HEK293 (cell line): ENCODE data around the gene UQCC3.

Experiments used
- EGR2 ChIP-seq: fragments of 450-650 bp; formaldehyde crosslinking; IDR thresholded peaks from 2 replicates; pipeline ENCODE4 v1.5.1; 2016; ENCODE audit warnings: low read depth, missing biosample characterization, missing genetic modification characterization
- GLI2 ChIP-seq: fragments of 450-650 bp; formaldehyde crosslinking; IDR thresholded peaks from 2 replicates; pipeline ENCODE4; 2017; ENCODE audit warnings: missing biosample characterization, missing genetic modification characterization, low read depth, borderline replicate concordance
- GLI4 ChIP-seq: fragments of 450-650 bp; formaldehyde crosslinking; IDR thresholded peaks from 2 replicates; pipeline ENCODE4 v1.5.1; 2016; ENCODE audit warnings: missing biosample characterization, missing genetic modification characterization
- GLIS2 ChIP-seq: fragments of 450-650 bp; formaldehyde crosslinking; IDR thresholded peaks from 2 replicates; pipeline ENCODE4 v1.5.1; 2016; ENCODE audit warnings: missing biosample characterization, missing genetic modification characterization
- HIC1 ChIP-seq: fragments of 450-650 bp; formaldehyde crosslinking; IDR thresholded peaks from 2 replicates; pipeline ENCODE4 v1.5.1; 2016; ENCODE audit warnings: missing biosample characterization, missing genetic modification characterization
- HOXC10 ChIP-seq: sonication (generic); formaldehyde crosslinking; IDR thresholded peaks from 2 replicates; pipeline ENCODE4 v1.8.1; 2023; ENCODE audit warnings: mild to moderate bottlenecking, missing genetic modification reagents
- HOXD13 ChIP-seq: sonication (generic); formaldehyde crosslinking; IDR thresholded peaks from 2 replicates; pipeline ENCODE4 v1.8.0; 2022; ENCODE audit warnings: missing genetic modification reagents, borderline replicate concordance
- KLF7 ChIP-seq: fragments of 450-650 bp; formaldehyde crosslinking; IDR thresholded peaks from 2 replicates; pipeline ENCODE4 v1.5.1; 2016; ENCODE audit warnings: missing biosample characterization, missing genetic modification characterization, borderline replicate concordance
- MYNN ChIP-seq: fragments of 450-650 bp; formaldehyde crosslinking; IDR thresholded peaks from 2 replicates; pipeline ENCODE4 v1.5.1; 2016; ENCODE audit warnings: missing biosample characterization, missing genetic modification characterization, borderline replicate concordance
- PRDM1 ChIP-seq: fragments of 450-650 bp; formaldehyde crosslinking; IDR thresholded peaks from 2 replicates; pipeline ENCODE4; 2016; ENCODE audit warnings: missing biosample characterization, missing genetic modification characterization
- SP7 ChIP-seq: fragments of 450-650 bp; formaldehyde crosslinking; IDR thresholded peaks from 2 replicates; pipeline ENCODE4 v1.5.1; 2016; ENCODE audit warnings: missing biosample characterization, missing genetic modification characterization
- YY2 ChIP-seq: fragments of 450-650 bp; formaldehyde crosslinking; IDR thresholded peaks from 2 replicates; pipeline ENCODE4 v1.5.1; 2016; ENCODE audit warnings: missing biosample characterization, missing genetic modification characterization
- ZBTB17 ChIP-seq: fragments of 450-650 bp; formaldehyde crosslinking; IDR thresholded peaks from 2 replicates; pipeline ENCODE4 v1.5.1; 2016; ENCODE audit warnings: missing biosample characterization, missing genetic modification characterization
- ZNF133 ChIP-seq: fragments of 450-650 bp; formaldehyde crosslinking; IDR thresholded peaks from 2 replicates; pipeline ENCODE4 v1.5.1; 2016; ENCODE audit warnings: missing biosample characterization, missing genetic modification characterization
- ZNF155 ChIP-seq: fragments of 450-650 bp; formaldehyde crosslinking; IDR thresholded peaks from 2 replicates; pipeline ENCODE4 v1.5.1; 2016; ENCODE audit warnings: missing biosample characterization, missing genetic modification characterization
- ZNF174 ChIP-seq: fragments of 450-650 bp; formaldehyde crosslinking; IDR thresholded peaks from 2 replicates; pipeline ENCODE4 v1.5.0; 2017; ENCODE audit warnings: missing biosample characterization, mild to moderate bottlenecking, missing genetic modification characterization
- ZNF2 ChIP-seq: fragments of 450-650 bp; formaldehyde crosslinking; IDR thresholded peaks from 2 replicates; pipeline ENCODE4 v1.5.1; 2016; ENCODE audit warnings: missing biosample characterization, missing genetic modification characterization
- ZNF211 ChIP-seq: fragments of 450-650 bp; formaldehyde crosslinking; IDR thresholded peaks from 2 replicates; pipeline ENCODE4 v1.5.1; 2016; ENCODE audit warnings: low read depth, missing biosample characterization, missing genetic modification characterization
- ZNF266 ChIP-seq: fragments of 450-650 bp; formaldehyde crosslinking; IDR thresholded peaks from 2 replicates; pipeline ENCODE4 v1.5.1; 2016; ENCODE audit warnings: missing biosample characterization, missing genetic modification characterization, low read depth
- ZNF324 ChIP-seq: fragments of 450-650 bp; formaldehyde crosslinking; IDR thresholded peaks from 2 replicates; pipeline ENCODE4 v1.5.1; 2016; ENCODE audit warnings: missing biosample characterization, missing genetic modification characterization
- ZNF335 ChIP-seq: fragments of 450-650 bp; formaldehyde crosslinking; conservative IDR thresholded peaks from 2 replicates; pipeline ENCODE4 v1.5.1; 2016; ENCODE audit warnings: missing biosample characterization, missing genetic modification characterization
- ZNF341 ChIP-seq: fragments of 450-650 bp; formaldehyde crosslinking; IDR thresholded peaks from 2 replicates; pipeline ENCODE4; 2016; ENCODE audit warnings: low read depth, missing biosample characterization, missing genetic modification characterization
- ZNF433 ChIP-seq: fragments of 450-650 bp; formaldehyde crosslinking; IDR thresholded peaks from 2 replicates; pipeline ENCODE4 v1.5.1; 2016; ENCODE audit warnings: missing biosample characterization, missing genetic modification characterization, low read depth
- ZNF48 ChIP-seq: fragments of 450-650 bp; formaldehyde crosslinking; IDR thresholded peaks from 2 replicates; pipeline ENCODE4 v1.5.1; 2016; ENCODE audit warnings: missing biosample characterization, missing genetic modification characterization
- ZNF529 ChIP-seq: fragments of 450-650 bp; formaldehyde crosslinking; IDR thresholded peaks from 2 replicates; pipeline ENCODE4 v1.5.1; 2017; ENCODE audit warnings: missing genetic modification characterization, missing biosample characterization; ENCODE audit not compliant: insufficient replicate concordance
- ZNF530 ChIP-seq: fragments of 450-650 bp; formaldehyde crosslinking; IDR thresholded peaks from 2 replicates; pipeline ENCODE4 v1.5.1; 2016; ENCODE audit warnings: low read depth, missing biosample characterization, missing genetic modification characterization
- ZNF544 ChIP-seq: fragments of 450-650 bp; formaldehyde crosslinking; IDR thresholded peaks from 2 replicates; pipeline ENCODE4 v1.5.0; 2017; ENCODE audit warnings: missing biosample characterization, missing genetic modification characterization
- ZNF596 ChIP-seq: fragments of 450-650 bp; IDR thresholded peaks from 2 replicates; pipeline ENCODE4 v1.5.0; 2018; ENCODE audit warnings: missing biosample characterization, mild to moderate bottlenecking, missing genetic modification characterization, moderate library complexity
- ZNF600 ChIP-seq: fragments of 450-650 bp; formaldehyde crosslinking; IDR thresholded peaks from 2 replicates; pipeline ENCODE4 v1.5.1; 2016; ENCODE audit warnings: missing biosample characterization, missing genetic modification characterization
- ZNF623 ChIP-seq: fragments of 450-650 bp; formaldehyde crosslinking; IDR thresholded peaks from 2 replicates; pipeline ENCODE4 v1.5.1; 2016; ENCODE audit warnings: missing biosample characterization, missing genetic modification characterization
- ZNF670 ChIP-seq: fragments of 450-650 bp; formaldehyde crosslinking; IDR thresholded peaks from 2 replicates; pipeline ENCODE4 v1.5.1; 2016; ENCODE audit warnings: missing biosample characterization, missing genetic modification characterization, low read depth
- ZNF776 ChIP-seq: fragments of 450-650 bp; formaldehyde crosslinking; IDR thresholded peaks from 2 replicates; pipeline ENCODE4 v1.5.0; 2017; ENCODE audit warnings: missing biosample characterization, missing genetic modification characterization, borderline replicate concordance
- ZNF785 ChIP-seq: fragments of 450-650 bp; formaldehyde crosslinking; IDR thresholded peaks from 2 replicates; pipeline ENCODE4 v1.5.1; 2016; ENCODE audit warnings: missing biosample characterization, missing genetic modification characterization
- ZXDB ChIP-seq: fragments of 450-650 bp; formaldehyde crosslinking; IDR thresholded peaks from 2 replicates; pipeline ENCODE4 v1.5.1; 2016; ENCODE audit warnings: missing biosample characterization, missing genetic modification characterization
- TF ChIP-seq, protein P1 (sequence below): fragments of 450-650 bp; formaldehyde crosslinking; IDR thresholded peaks from 2 replicates; pipeline ENCODE4 v1.5.1; 2016; ENCODE audit warnings: missing biosample characterization, missing genetic modification characterization
- TF ChIP-seq, protein P2 (sequence below): fragments of 450-650 bp; formaldehyde crosslinking; IDR thresholded peaks from 2 replicates; pipeline ENCODE4 v1.5.1; 2017; ENCODE audit warnings: missing biosample characterization, mild to moderate bottlenecking, missing genetic modification characterization, moderate library complexity

Gene UQCC3

DNA sequence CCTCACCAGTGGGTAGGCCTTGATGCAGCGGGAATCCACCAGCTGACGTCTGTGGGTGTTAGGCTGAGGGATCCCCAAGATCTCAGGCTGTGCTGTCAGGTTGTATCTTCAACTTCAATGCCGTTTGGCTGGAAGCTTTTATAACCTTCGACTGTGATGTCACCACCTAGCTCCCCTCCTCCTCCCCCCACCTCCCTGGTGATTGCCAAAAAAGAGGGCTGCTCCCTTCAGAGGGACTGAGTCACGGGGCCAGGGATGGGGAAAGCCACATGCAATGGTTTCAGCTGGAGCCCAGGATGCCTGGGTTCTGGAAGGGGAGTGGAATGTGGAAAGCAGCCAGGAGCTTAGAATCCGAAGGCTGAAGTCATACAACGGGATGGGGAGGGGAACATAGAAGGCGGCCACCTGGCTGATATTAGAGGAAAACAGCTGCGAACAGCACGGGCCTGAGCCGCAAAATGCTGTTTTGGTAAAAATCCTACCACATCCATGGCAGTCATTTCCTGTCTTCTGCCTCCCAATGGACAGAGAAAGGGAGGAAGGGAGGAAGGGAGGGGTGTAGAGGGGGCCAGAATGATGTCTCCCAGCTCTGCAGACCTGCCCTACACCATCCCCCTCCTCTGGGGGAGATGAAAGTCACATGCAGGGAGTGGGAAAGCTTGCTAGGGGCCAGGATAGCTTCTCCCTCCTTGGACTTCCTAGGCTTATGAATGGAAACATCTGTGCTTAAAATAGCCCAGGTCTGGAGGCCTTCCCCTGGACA, 18.1 kb downstream of the UQCC3 start, which contains the start of gene LRRN4CL (continued):
- TF ChIP-seq HIC1 (tag by site-specific recombination) (no peak), HOXC10 (CRISPR knock-in tag) (no peak), GLI2 (tag by site-specific recombination) (no peak), PRDM1 (tag by site-specific recombination) (no peak), ZNF324 (tag by site-specific recombination) (no peak), KLF7 (tag by site-specific recombination) (no peak), ZNF266 (tag by site-specific recombination) (no peak), ZNF211 (tag by site-specific recombination) (no peak), ZNF544 (no peak), ZNF433 (tag by site-specific recombination) (no peak), ZNF341 (tag by site-specific recombination) (no peak), ZNF776 (tag by site-specific recombination) (no peak), SP7 (tag by site-specific recombination) (peak; percentile 36; the same call in 1 of the 2 replicates), ZNF529 (no peak), ZNF174 (tag by site-specific recombination) (no peak), ZNF335 (tag by site-specific recombination) (no peak), ZNF155 (tag by site-specific recombination) (no peak), ZNF623 (tag by site-specific recombination) (no peak), ZNF600 (tag by site-specific recombination) (0 out of 2 replicates have a peak, but pooled peaks have one; percentile 19), ZBTB17 (tag by site-specific recombination) (no peak), ZNF670 (tag by site-specific recombination) (no peak), GLIS2 (no peak), ZNF133 (tag by site-specific recombination) (no peak), MYNN (tag by site-specific recombination) (no peak), YY2 (tag by site-specific recombination) (no peak), EGR2 (tag by site-specific recombination) (no peak), ZNF530 (tag by site-specific recombination) (no peak), HOXD13 (CRISPR knock-in tag) (no peak), ZNF2 (tag by site-specific recombination) (no peak), ZNF596 (tag by site-specific recombination) (no peak), ZNF785 (tag by site-specific recombination) (no peak), ZNF48 (tag by site-specific recombination) (no peak), ZXDB (tag by site-specific recombination) (no peak), GLI4 (tag by site-specific recombination) (no peak)
- TF ChIP-seq, protein P1, sequence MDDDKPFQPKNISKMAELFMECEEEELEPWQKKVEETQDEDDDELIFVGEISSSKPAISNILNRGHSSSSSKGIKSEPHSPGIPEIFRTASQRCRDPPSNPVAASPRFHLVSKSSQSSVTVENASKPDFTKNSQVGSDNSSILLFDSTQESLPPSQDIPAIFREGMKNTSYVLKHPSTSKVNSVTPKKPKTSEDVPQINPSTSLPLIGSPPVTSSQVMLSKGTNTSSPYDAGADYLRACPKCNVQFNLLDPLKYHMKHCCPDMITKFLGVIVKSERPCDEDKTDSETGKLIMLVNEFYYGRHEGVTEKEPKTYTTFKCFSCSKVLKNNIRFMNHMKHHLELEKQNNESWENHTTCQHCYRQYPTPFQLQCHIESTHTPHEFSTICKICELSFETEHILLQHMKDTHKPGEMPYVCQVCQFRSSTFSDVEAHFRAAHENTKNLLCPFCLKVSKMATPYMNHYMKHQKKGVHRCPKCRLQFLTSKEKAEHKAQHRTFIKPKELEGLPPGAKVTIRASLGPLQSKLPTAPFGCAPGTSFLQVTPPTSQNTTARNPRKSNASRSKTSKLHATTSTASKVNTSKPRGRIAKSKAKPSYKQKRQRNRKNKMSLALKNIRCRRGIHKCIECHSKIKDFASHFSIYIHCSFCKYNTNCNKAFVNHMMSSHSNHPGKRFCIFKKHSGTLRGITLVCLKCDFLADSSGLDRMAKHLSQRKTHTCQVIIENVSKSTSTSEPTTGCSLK = no peak
- TF ChIP-seq, protein P2, sequence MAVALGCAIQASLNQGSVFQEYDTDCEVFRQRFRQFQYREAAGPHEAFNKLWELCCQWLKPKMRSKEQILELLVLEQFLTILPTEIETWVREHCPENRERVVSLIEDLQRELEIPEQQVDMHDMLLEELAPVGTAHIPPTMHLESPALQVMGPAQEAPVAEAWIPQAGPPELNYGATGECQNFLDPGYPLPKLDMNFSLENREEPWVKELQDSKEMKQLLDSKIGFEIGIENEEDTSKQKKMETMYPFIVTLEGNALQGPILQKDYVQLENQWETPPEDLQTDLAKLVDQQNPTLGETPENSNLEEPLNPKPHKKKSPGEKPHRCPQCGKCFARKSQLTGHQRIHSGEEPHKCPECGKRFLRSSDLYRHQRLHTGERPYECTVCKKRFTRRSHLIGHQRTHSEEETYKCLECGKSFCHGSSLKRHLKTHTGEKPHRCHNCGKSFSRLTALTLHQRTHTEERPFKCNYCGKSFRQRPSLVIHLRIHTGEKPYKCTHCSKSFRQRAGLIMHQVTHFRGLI (tag by site-specific recombination) = no peak
